Muscle layer of colon (tissue), 2 donors: Measurements from ENCODE around the gene PNPLA7.
"Not testable (repeated sequence)": the region's sequence is repeated elsewhere in the genome, so short reads cannot be mapped to it uniquely, and the experiment has no call there.

ENCODE experiments used
- H3K27ac ChIP-seq: one replicate; pipeline ENCODE4 v1.7.0; 2013; ENCODE audit warnings: low read depth, mild to moderate bottlenecking, low read length, moderate library complexity
- H3K27me3 ChIP-seq, 2 donors: one replicate each; pipeline ENCODE4 v1.7.0; 2013; ENCODE audit warnings: low read length in 2 of 2, mild to moderate bottlenecking in 2 of 2; ENCODE audit not compliant: insufficient read depth in 2 of 2, control insufficient read depth in 1 of 2
- H3K36me3 ChIP-seq: one replicate; pipeline ENCODE4 v1.7.0; 2013; ENCODE audit warnings: mild to moderate bottlenecking, low read length; ENCODE audit not compliant: insufficient read depth
- H3K4me1 ChIP-seq: one replicate; pipeline ENCODE4 v1.7.0; 2013; ENCODE audit warnings: mild to moderate bottlenecking, low read length; ENCODE audit not compliant: insufficient read depth
- H3K4me3 ChIP-seq, 2 donors: one replicate each; pipeline ENCODE4 v1.7.0; 2013; ENCODE audit warnings: low read length in 2 of 2, low read depth in 1 of 2, mild to moderate bottlenecking in 1 of 2, moderate library complexity in 1 of 2
- H3K9ac ChIP-seq: one replicate; pipeline ENCODE4 v1.7.0; 2013; ENCODE audit warnings: low read length
- H3K9me3 ChIP-seq: one replicate; pipeline ENCODE4 v1.7.0; 2013; ENCODE audit warnings: mild to moderate bottlenecking, low read length
- donor health status: abdominal sarcoma.
- donor health status: Adenocarcinoma of cecum.

The PNPLA7 gene

DNA sequence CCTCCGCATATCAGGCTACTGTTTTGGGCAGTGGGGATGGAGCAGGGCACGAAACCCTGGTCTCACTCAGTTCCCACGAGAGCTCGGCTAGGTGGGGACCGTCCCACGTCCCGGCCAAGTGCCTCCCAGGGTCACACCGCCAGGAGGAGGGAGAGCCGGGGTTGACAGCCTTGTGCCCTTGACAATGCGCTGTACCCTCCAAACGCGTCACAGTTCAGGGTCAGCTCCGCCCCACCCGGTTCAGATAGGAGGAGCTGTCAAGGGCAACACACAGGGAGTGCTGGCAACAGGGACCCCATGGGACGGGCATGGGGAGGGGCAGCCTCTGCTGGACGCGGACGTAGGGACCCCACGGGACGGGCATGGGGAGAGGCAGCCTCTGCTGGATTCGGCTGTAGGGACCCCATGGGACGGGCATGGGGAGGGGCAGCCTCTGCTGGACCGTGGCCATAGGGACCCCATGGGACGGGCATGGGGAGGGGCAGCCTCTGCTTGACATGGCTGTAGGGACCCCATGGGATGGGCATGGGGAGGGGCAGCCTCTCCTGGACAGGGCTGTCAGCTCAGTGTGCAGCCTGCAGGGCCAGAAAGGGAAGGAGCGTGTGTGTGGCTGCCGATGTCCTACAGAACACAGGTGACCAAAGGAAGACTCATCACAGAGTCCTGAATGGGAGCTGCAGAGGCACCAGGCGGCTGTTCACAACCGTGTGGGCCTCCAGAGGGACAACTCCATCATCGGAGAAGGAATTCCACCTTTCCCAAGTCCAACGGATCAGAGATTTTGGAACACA lies 29.4 kb downstream of the PNPLA7 start:
- Histone ChIP-seq H3K4me1 (no peaks in the 10 kb centered on the region), H3K9me3 (no peaks in the 10 kb centered on the region), H3K27me3 (no peaks in the 10 kb centered on the region), H3K9ac (no peak overlapping the region), H3K36me3 (no peaks in the 10 kb centered on the region), H3K4me3 (no peak overlapping the region), H3K27ac (no peak overlapping the region)

DNA sequence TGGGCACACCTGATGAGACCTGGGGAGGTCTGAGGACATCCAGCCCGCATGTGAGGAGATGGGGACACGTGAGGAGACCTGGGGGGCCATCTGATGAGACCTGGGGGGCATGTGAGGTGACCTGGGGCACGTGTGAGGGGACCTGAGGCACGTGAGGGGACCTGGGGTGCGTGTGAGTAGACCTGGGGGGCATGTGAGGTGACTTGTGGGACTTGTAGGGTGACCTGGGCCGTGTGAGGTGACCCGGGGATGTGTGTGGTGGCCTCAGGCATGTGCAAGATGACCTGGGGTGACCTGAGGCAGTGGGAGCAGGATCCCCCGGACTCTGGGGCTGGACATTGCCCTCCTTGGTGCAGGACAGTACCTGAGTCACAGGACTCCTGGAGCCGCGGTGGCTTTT lies 30.6 kb downstream of the PNPLA7 start:
- H3K27ac ChIP-seq, result no peak overlapping the region
- no peaks in the 10 kb centered on the region for H3K4me1 ChIP-seq
- H3K9me3 ChIP-seq, result no peaks in the 10 kb centered on the region
- H3K36me3 ChIP-seq, result no peaks in the 10 kb centered on the region
- H3K27me3 ChIP-seq, result no peaks in the 10 kb centered on the region
- H3K9ac ChIP-seq, result no peak overlapping the region
- no peak overlapping the region for H3K4me3 ChIP-seq

DNA sequence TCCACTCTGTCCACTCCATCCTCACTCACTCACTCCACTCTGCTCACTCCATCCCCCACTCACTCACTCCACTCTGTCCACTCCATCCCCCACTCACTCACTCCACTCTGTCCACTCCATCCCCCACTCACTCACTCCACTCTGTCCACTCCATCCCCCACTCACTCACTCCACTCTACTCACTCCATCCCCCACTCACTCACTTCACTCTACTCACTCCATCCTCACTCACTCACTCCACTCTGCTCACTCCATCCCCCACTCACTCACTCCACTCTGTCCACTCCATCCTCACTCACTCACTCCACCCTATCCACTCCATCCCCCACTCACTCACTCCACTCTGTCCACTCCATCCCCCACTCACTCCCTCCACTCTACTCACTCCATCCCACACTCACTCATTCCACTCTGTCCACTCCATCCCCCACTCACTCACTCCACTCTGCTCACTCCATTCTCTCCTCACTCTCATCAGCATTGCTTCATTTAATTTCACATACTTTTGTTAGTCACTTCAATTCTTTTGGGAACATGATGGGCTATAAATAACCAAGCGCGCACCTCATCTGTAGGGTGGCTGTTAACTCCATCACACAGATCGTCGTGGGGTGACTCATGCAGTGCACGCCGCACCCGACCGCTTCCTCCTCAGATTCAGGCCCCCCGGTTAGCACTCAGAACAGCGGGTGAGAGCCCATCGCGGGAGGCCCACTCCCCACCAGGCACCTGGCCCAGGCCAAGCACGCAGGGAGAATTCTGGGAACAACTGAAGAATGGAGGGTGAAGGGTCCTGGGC lies 31.3 kb downstream of the PNPLA7 start:
- H3K36me3 ChIP-seq, H3K4me1 ChIP-seq, H3K27ac ChIP-seq, H3K9ac ChIP-seq, H3K27me3 ChIP-seq, H3K4me3 ChIP-seq, H3K9me3 ChIP-seq: not testable (repeated sequence)

DNA sequence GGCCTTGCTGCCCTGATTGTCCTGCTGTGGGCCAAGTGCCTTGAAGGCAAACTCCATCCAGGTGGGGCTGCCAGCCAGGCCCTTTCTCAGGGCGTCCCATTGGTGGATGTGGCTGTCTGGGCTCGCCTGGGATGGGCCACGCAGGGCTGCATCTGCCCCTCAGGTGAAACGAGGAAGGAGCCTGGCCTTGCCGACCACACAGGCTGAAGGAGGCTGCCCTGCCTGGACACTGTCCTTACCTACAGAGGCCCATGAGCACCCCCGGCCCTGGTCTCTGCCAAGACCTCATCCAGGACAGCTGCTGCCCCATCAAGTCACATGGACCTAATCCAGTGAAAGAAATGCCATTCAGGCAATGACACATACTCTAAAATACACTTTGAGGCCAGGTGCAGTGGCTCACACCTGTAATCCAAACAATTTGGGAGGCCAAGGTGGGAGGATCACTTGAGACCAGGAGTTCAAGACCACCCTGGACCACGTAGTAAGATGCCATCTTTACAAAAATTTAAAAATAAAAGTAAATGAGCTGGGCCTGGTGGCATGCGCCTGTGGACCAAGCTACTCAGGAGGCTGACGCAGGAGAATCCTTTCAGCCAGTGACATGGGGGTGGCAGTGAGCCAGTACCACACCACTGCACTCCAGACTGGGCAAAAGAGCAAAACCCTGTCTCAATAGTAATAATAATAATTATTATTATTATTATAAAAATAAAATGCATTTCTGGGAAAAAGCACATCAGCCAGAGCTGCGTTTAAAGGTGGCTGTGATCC lies 33.9 kb downstream of the PNPLA7 start:
- Histone ChIP-seq H3K9me3 (no peaks in the 10 kb centered on the region), H3K27ac (no peak overlapping the region), H3K4me3 (no peak overlapping the region), H3K9ac (no peak overlapping the region), H3K36me3 (no peaks in the 10 kb centered on the region), H3K4me1 (no peaks in the 10 kb centered on the region), H3K27me3 (no peaks in the 10 kb centered on the region)

DNA sequence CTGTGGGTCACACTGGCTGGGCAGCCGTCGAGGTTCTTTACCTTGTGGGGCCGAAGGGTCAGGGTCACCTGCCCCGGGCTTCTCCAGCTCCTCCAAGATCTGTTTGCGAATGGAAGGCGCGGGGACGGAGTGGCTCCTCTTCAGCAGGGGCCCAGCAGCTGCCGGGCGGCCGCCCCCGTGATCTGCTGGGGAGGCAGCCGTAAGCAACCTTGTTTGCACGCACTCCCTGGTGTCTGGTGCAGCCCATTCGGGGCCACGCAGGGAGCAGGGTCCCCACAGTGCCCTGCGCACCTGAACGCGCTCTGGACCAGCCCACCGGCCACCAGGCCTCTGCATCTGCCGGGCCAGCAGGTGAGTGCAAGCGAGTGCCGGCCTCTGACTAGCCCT lies 34.9 kb downstream of the PNPLA7 start:
- Histone ChIP-seq H3K9me3 (no peaks in the 10 kb centered on the region), H3K9ac (no peak overlapping the region), H3K4me3 (no peak overlapping the region), H3K27ac (no peak overlapping the region), H3K27me3 (no peaks in the 10 kb centered on the region), H3K36me3 (no peaks in the 10 kb centered on the region), H3K4me1 (no peaks in the 10 kb centered on the region)

DNA sequence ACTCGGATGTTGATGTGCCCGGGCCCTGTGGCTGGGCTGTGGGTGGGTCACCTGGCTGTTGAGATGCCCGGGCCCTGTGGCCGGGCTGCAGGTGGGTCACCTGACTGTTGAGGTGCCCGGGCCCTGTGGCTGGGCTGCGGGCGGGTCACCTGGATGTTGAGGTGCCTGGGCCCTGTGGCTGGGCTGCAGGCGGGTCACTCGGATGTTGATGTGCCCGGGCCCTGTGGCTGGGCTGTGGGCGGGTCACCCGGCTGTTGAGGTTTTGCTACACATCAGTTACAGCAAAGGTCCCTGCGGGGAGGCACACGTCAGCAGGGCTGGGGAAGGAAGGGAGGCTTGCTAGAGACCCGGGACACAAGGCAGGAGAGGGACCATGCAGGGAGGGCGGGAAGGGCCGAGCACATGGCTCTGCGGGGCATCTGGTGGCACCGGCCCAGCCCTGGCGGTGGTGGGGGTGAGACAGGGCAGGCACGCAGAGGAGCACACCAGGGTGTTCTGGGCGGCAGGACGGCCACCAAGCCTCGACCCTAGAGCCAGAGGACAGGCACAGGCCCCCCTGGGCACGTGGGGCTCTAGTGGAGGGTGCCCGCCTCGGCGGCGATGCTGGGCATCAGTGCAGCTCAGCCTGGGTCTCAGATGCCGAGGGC lies 35.4 kb downstream of the PNPLA7 start:
- Histone ChIP-seq H3K4me3 (no peak overlapping the region), H3K36me3 (no peaks in the 10 kb centered on the region), H3K27ac (no peak overlapping the region), H3K9ac (no peak overlapping the region), H3K27me3 (no peaks in the 10 kb centered on the region), H3K4me1 (no peaks in the 10 kb centered on the region), H3K9me3 (no peaks in the 10 kb centered on the region)

DNA sequence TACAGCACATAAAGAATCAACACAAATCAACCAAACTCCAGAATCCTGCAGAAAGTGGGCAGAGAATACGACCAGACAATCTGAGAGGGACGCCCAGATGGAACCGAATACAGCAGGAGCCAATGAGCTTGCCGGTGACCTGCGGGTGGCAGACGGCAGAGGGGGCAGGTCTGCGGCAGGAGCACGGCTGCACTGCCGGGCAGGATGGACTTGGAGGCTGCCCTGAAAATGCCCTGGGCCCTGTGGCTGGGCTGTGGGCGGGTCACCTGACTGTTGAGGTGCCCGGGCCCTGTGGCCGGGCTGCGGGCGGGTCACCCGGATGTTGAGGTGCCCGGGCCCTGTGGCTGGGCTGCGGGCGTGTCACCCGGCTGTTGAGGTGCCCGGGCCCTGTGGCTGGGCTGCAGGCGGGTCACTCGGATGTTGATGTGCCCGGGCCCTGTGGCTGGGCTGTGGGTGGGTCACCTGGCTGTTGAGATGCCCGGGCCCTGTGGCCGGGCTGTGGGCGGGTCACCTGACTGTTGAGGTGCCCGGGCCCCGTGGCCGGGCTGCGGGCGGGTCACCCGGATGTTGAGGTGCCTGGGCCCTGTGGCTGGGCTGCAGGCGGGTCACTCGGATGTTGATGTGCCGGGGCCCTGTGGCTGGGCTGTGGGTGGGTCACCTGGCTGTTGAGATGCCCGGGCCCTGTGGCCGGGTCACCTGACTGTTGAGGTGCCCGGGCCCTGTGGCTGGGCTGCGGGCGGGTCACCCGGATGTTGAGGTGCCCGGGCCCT lies 36.2 kb downstream of the PNPLA7 start:
- H3K9me3 ChIP-seq, H3K36me3 ChIP-seq, H3K4me3 ChIP-seq, H3K9ac ChIP-seq, H3K4me1 ChIP-seq, H3K27ac ChIP-seq, H3K27me3 ChIP-seq: not testable (repeated sequence)

DNA sequence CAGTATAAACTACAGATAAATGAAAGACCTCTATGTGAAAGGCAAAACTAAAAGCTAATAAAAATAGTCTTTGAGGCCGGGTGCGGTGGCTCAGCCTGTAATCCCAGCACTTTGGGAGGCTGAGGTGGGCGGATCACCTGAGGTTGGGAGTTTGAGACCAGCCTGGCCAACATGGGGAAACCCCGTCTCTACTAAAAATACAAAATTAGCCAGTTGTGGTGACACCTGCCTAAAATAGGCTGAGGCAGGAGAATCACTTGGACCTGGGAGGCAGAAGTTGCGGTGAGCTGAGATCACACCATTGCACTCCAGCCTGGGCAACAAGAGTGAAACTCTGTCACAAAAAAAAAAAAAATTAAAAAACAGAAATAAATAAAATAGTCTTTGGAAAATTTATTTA lies 37.1 kb downstream of the PNPLA7 start:
- H3K9ac ChIP-seq, H3K36me3 ChIP-seq, H3K27me3 ChIP-seq, H3K9me3 ChIP-seq, H3K4me1 ChIP-seq, H3K4me3 ChIP-seq, H3K27ac ChIP-seq: not testable (repeated sequence)

DNA sequence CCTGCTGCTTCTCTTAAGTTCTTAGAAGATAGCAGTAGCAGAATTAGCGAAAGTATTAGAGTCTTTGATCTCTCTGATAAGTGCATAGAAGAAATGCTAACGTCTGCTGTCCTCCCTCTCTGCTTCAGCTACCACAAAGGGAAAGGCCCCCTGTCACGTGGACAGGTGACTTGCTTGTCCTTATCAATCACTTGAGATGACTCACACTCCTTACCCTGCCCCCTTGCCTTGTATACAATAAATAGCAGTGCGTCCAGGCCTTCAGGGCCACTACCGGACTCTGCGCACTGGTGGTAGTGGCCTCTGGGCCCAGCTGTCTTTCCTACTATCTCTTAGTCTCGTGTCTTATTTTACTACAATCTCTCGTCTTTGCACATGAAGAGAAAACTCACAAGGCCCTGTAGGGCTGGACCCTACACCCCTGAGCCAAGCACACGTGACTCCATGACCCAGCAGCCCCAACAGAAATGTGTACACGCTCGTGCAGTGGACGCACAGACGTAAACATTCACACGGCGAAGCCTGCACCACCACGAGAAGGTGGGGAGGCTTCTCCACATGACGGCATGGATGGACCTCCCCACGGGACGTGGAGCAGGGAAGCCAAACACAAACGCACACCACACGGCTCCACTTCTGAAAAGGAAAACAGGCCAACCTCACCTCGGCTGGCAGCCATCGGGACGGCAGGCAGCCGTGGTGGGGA lies 38.3 kb downstream of the PNPLA7 start:
- Histone ChIP-seq H3K27ac (no peak overlapping the region), H3K9ac (no peak overlapping the region), H3K27me3 (no peaks in the 10 kb centered on the region), H3K36me3 (no peaks in the 10 kb centered on the region), H3K4me1 (no peaks in the 10 kb centered on the region), H3K9me3 (no peaks in the 10 kb centered on the region), H3K4me3 (no peak overlapping the region)

DNA sequence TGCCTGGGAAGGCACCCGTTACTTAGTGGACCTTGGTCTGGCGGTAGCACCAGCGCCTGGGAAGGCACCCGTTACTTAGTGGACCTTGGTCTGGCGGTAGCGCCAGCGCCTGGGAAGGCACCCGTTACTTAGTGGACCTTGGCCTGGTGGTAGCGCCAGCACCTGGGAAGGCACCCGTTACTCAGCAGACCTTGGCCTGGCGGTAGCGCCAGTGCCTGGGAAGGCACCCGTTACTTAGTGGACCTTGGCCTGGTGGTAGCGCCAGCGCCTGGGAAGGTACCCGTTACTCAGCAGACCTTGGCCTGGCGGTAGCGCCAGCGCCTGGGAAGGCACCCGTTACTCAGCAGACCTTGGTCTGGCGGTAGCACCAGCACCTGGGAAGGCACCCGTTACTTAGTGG lies 39.1 kb downstream of the PNPLA7 start:
- not testable (repeated sequence) for H3K4me3 ChIP-seq, H3K27ac ChIP-seq, H3K27me3 ChIP-seq, H3K9ac ChIP-seq, H3K36me3 ChIP-seq, H3K9me3 ChIP-seq, H3K4me1 ChIP-seq
